Activated CD8-positive, alpha-beta memory T cell treated with anti-CD3 and anti-CD28 coated beads, Interleukin-2, amount 50 U/mL, for 1 hour (primary cell): ENCODE measurements around the gene PCDHGA10.
"Not testable (repeated sequence)": the region's sequence is repeated elsewhere in the genome, so short reads cannot be mapped to it uniquely, and the experiment has no call there.

Experiments used
- DNase-seq: peaks from one replicate; pipeline ENCODE4 v3.0.0-alpha.2; 2020; ENCODE audit errors: extremely low read depth

Gene PCDHGA10

DNA sequence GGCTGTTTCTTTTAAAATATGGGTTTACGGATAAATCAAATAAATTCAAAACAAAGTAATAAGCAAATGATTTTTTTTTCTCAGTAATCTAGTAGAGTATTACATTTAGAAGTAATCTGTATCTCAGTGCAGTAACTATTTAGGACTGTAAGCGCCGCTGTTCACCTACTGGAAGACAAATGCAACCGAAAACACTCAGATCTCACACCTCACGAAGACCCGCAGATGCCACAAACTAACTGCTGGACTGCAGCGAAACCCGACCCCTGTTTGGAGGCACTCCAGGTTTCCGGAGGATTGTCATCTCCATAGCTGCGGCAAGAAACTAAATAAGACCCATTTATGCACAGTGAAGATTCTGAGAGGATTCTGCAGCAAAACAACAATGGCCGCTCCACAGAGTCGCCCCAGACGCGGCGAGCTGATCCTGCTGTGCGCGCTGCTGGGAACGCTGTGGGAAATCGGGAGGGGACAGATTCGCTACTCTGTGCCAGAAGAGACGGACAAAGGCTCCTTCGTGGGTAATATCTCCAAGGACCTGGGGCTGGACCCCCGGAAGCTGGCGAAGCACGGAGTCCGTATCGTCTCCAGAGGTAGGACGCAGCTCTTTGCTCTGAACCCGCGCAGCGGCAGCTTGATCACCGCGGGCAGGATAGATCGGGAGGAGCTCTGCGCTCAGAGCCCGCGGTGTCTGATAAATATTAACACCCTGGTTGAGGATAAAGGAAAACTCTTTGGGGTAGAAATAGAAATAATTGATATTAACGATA is 20.2 kb upstream of the PCDHGA10 start, which contains the start of gene PCDHGA8:
Gene PCDHGA8, plus strand, starts transcription at position 205 of the 770 bp plus-strand sequence. Its CDS starts 181 bp downstream, at position 386.
- no peak for DNase-seq

DNA sequence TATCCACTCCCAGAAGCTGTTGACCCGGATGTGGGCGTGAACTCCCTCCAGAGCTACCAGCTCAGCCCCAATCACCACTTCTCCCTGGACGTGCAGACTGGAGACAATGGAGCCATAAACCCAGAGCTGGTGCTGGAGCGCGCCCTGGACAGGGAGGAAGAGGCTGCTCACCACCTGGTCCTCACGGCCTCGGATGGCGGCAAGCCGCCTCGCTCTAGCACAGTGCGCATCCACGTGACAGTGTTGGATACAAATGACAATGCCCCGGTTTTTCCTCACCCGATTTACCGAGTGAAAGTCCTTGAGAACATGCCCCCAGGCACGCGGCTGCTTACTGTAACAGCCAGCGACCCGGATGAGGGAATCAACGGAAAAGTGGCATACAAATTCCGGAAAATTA is 19.5 kb upstream of the PCDHGA10 start:
- DNase-seq, result no peak

DNA sequence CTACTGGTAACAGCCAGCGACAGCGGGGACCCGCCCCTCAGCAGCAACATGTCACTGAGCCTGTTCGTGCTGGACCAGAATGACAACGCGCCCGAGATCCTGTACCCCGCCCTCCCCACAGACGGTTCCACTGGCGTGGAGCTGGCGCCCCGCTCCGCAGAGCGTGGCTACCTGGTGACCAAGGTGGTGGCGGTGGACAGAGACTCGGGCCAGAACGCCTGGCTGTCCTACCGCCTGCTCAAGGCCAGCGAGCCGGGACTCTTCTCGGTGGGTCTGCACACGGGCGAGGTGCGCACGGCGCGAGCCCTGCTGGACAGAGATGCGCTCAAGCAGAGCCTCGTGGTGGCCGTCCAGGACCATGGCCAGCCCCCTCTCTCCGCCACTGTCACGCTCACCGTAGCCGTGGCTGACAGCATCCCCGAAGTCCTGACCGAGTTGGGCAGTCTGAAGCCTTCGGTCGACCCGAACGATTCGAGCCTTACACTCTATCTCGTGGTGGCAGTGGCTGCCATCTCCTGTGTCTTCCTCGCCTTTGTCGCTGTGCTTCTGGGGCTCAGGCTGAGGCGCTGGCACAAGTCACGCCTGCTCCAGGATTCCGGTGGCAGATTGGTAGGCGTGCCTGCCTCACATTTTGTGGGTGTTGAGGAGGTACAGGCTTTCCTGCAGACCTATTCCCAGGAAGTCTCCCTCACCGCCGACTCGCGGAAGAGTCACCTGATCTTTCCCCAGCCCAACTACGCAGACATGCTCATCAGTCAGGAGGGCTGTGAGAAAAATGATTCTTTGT is 18.2 kb upstream of the PCDHGA10 start:
- not testable (repeated sequence) for DNase-seq

DNA sequence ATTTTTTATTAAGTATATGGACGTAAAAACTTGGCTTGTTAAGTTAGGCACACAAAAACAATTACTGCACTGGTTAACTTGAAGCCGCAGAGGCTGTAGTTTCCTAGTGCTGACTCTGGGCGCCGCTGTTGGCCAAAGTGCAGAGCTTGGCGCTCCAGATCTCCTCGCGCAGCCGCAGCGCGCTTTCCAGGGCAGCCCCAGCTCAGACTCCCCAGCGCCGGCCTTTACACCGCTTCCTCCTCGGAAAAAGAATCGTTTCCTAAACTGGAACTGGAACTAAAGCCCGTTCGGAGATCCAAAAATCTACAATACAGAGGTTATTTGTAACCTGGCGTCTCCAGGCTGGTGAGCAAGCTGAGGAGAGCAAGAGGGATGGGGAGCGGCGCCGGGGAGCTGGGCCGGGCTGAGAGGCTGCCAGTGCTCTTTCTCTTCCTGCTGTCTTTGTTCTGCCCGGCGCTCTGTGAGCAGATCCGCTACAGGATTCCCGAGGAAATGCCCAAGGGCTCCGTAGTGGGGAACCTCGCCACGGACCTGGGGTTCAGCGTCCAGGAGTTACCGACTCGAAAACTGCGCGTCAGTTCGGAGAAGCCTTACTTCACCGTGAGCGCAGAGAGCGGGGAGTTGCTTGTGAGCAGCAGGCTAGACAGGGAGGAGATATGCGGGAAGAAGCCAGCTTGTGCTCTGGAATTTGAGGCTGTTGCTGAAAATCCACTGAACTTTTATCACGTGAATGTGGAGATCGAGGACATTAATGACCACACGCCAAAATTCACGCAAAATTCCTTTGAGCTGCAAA is 14.8 kb upstream of the PCDHGA10 start, which contains the start of gene PCDHGB5:
Gene PCDHGB5, plus strand, starts transcription at position 192 of the 796 bp plus-strand sequence. Its CDS starts 181 bp downstream, at position 373.
- DNase-seq, result not testable (repeated sequence)

- no peak for DNase-seq
Measured at GRCh38 chr5:141398608-141399007, 14.2 kb upstream of the PCDHGA10 start.

DNA sequence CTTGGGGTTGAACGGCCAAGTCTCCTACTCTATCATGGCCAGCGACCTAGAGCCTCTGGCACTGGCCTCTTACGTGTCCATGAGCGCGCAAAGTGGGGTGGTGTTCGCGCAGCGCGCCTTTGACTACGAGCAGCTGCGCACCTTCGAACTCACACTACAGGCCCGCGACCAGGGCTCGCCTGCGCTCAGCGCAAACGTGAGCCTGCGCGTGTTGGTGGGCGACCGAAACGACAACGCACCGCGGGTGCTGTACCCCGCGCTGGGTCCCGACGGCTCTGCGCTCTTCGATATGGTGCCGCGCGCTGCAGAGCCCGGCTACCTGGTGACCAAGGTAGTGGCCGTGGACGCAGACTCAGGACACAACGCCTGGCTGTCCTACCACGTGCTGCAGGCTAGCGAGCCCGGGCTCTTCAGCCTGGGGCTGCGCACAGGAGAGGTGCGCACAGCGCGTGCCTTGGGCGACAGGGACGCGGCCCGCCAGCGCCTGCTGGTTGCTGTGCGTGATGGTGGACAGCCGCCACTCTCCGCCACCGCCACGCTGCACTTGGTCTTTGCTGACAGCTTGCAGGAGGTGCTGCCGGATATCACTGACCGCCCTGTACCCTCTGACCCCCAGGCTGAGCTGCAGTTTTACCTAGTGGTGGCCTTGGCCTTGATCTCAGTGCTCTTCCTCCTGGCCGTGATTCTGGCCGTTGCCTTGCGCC is 13.1 kb upstream of the PCDHGA10 start:
- DNase-seq, result no peak

- no peak for DNase-seq
Measured at GRCh38 chr5:141402553-141403243, 10.1 kb upstream of the PCDHGA10 start, which contains the start of gene PCDHGA9. Gene PCDHGA9, plus strand, starts transcription at chr5:141402778. Its CDS starts 175 bp downstream, at chr5:141402953.

GRCh38 chr5:141403387-141403786 is 9.4 kb upstream of the PCDHGA10 start:
- DNase-seq, result no peak

- DNase-seq, result not testable (repeated sequence)
Measured at GRCh38 chr5:141407790-141408505, 4.8 kb upstream of the PCDHGA10 start, which contains the start of gene PCDHGB6. Gene PCDHGB6, plus strand, starts transcription at chr5:141408021. Its CDS starts 182 bp downstream, at chr5:141408203.

- no peak for DNase-seq
Measured at GRCh38 chr5:141409598-141410306, 3.0 kb upstream of the PCDHGA10 start.

DNA sequence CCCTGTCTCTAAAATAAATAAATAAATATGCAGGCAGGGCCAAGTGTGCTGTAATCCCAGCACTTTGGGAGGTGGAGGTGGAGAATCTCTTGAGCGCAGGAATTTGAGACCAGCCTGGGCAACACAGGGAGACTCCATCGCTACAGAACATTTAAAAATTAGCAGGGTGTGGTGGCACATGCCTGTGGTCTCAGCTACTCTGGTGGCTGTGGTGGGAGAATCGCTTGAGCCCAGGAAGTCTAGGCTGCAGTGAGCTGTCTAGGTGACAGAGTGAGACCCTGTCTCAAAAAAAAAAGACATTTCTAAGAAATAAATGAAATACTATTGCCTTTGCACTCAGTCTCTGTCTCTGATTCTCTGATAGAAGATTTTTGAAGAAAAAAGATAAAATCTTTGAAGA is 1.2 kb upstream of the PCDHGA10 start:
- no peak for DNase-seq

- DNase-seq, result no peak
Measured at GRCh38 chr5:141413540-141414069, 818 bp downstream of the PCDHGA10 start.

DNA sequence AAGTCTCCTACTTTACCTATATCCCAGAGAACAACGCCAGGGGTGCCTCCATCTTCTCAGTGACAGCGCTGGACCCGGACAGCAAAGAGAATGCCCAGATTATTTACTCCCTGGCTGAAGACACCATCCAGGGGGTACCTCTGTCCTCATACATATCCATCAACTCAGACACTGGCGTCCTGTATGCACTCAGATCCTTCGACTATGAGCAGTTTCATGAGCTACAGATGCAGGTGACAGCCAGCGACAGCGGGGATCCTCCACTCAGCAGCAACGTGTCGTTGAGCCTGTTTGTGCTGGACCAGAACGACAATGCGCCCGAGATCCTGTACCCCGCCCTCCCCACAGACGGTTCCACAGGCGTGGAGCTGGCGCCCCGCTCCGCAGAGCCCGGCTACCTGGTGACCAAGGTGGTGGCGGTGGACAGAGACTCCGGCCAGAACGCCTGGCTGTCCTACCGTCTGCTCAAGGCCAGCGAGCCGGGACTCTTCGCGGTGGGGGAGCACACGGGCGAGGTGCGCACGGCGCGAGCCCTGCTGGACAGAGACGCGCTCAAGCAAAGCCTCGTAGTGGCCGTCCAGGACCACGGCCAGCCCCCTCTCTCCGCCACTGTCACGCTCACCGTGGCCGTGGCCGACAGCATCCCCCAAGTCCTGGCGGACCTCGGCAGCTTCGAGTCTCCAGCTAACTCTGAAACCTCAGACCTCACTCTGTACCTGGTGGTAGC is 1.9 kb downstream of the PCDHGA10 start:
- DNase-seq, result not testable (repeated sequence)

DNA sequence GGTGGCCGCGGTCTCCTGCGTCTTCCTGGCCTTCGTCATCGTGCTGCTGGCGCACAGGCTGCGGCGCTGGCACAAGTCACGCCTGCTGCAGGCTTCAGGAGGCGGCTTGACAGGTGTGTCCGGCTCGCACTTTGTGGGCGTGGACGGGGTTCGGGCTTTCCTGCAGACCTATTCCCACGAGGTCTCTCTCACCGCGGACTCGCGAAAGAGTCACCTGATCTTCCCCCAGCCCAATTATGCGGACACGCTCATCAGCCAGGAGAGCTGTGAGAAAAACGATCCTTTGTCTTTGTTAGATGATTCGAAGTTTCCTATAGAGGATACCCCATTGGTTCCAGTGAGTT is 2.5 kb downstream of the PCDHGA10 start:
- DNase-seq, result not testable (repeated sequence)

GRCh38 chr5:141417494-141418172 is 4.8 kb downstream of the PCDHGA10 start, which contains the start of gene PCDHGB7:
Gene PCDHGB7, plus strand, starts transcription at chr5:141417677. Its CDS starts 183 bp downstream, at chr5:141417860.
- DNase-seq, result not testable (repeated sequence)

- DNase-seq, result no peak
Measured at GRCh38 chr5:141419074-141419880, 6.5 kb downstream of the PCDHGA10 start.
